ENCODE data around the gene POLR3K. TPM values are rescaled to one million over a fixed set of nuclear protein-coding genes. Genes with fewer than 3 reads are reported as not detected.

Gene POLR3K
- total RNA-seq, 1 experiment from 2014 or later = 53.6 TPM

- Histone ChIP-seq H3K79me2 (ENCODE audit: insufficient read depth, low read length) (no peaks in the 10 kb centered on the region), H3K4me2 (ENCODE audit: insufficient read depth, insufficient read length, low read length) (no peak overlapping the region), H4K5ac (ENCODE audit: insufficient read length, low read depth, low read length) (no peak overlapping the region), H2BK12ac (ENCODE audit: insufficient read length, low read depth, low read length) (no peak overlapping the region), H4K8ac (replicated peaks; ENCODE audit: insufficient read length, low read depth, low read length) (no peak overlapping the region), H2BK5ac (ENCODE audit: insufficient read length, low read length) (no peak overlapping the region), H3K9me3 (ENCODE audit: control insufficient read depth, low read depth, low read length) (no peaks in the 10 kb centered on the region), H3K27ac (ENCODE audit: insufficient read length, low read depth, low read length) (no peak overlapping the region), H3K23ac (ENCODE audit: insufficient read length, low read depth, low read length) (no peak overlapping the region), H2AFZ (ENCODE audit: low read length) (no peak overlapping the region), H3K4me1 (ENCODE audit: insufficient read depth, low read length) (no peaks in the 10 kb centered on the region), H3K56ac (ENCODE audit: insufficient read length, low read depth, low read length) (no peak overlapping the region), H3K79me1 (ENCODE audit: insufficient read depth, low read depth, low read length, poor library complexity, severe bottlenecking) (no peaks in the 10 kb centered on the region), H2BK15ac (ENCODE audit: low read depth, low read length) (no peak overlapping the region), H3K27me3 (ENCODE audit: insufficient read depth, low read length) (no peaks in the 10 kb centered on the region), H3K23me2 (ENCODE audit: insufficient read length, low read depth, low read length, poor library complexity, severe bottlenecking) (no peaks in the 10 kb centered on the region), H2BK120ac (ENCODE audit: low read depth, low read length, poor library complexity, severe bottlenecking) (no peak overlapping the region), H2BK20ac (ENCODE audit: low read depth, low read length, poor library complexity, severe bottlenecking) (no peak overlapping the region), H3K14ac (ENCODE audit: insufficient read depth, low read length) (no peak overlapping the region), H2AK5ac (ENCODE audit: insufficient read length, low read length) (no peak overlapping the region), H4K20me1 (ENCODE audit: control insufficient read depth, insufficient read depth, insufficient read length) (peaks cover 2% of the 10 kb centered on the region), H4K91ac (ENCODE audit: insufficient read length, low read depth, low read length) (no peak overlapping the region), H3K4ac (ENCODE audit: low read depth, low read length) (no peak overlapping the region), H3T11ph (ENCODE audit: low read length) (no peak overlapping the region), H3K9ac (ENCODE audit: extremely low read depth, insufficient read length, low read length) (no peak overlapping the region), H3K18ac (ENCODE audit: insufficient read length, low read depth, low read length) (no peak overlapping the region)
- Mint-ChIP-seq H3K9me3 (no peaks in the 10 kb centered on the region), H3K27me3 (ENCODE audit: low read depth) (no peaks in the 10 kb centered on the region; the same call in 1 of the 2 replicates), H3K4me1 (peaks cover 7 to 8% of the 10 kb centered on the region in 2 experiments; a peak in 3 of 4 replicates), H3K36me3 (ENCODE audit: insufficient read depth in 1 of 3, low read depth in 3 of 3) (peaks cover 8 to 46% (median 32%) of the 10 kb centered on the region in 3 experiments; a peak in 6 of 7 replicates), H3K4me3 (no peak overlapping the region), H3K27ac (no peak overlapping the region)
- DNase-seq = no peak
- TF ChIP-seq, protein P1, sequence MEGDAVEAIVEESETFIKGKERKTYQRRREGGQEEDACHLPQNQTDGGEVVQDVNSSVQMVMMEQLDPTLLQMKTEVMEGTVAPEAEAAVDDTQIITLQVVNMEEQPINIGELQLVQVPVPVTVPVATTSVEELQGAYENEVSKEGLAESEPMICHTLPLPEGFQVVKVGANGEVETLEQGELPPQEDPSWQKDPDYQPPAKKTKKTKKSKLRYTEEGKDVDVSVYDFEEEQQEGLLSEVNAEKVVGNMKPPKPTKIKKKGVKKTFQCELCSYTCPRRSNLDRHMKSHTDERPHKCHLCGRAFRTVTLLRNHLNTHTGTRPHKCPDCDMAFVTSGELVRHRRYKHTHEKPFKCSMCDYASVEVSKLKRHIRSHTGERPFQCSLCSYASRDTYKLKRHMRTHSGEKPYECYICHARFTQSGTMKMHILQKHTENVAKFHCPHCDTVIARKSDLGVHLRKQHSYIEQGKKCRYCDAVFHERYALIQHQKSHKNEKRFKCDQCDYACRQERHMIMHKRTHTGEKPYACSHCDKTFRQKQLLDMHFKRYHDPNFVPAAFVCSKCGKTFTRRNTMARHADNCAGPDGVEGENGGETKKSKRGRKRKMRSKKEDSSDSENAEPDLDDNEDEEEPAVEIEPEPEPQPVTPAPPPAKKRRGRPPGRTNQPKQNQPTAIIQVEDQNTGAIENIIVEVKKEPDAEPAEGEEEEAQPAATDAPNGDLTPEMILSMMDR (conservative IDR thresholded peaks at IDR 0.05) = no peak
- WGBS (ENCODE audit: extremely low coverage, insufficient read length, low lambda C conversion rate) = no CpG with 5 or more reads among the region's 18 CpGs
Measured at GRCh38 chr16:85407-85782, 32.0 kb upstream of the POLR3K start.

Measured in H9 (cell line).